Loucy (cell line): ENCODE measurements around the gene EIPR1.

Experiments
- H2AFZ ChIP-seq: fragments of 200-600 bp; sonication (generic); 2 replicates; pipeline ENCODE4 v1.6.0; 2016; ENCODE audit warnings: antibody characterized with exemption, mild to moderate bottlenecking, low read length, moderate library complexity
- H3F3A ChIP-seq: fragments of 200-600 bp; 2 replicates; pipeline ENCODE4 v1.6.0; 2016; ENCODE audit warnings: antibody characterized with exemption, low read depth, mild to moderate bottlenecking
- H3K27me3 ChIP-seq: fragments of 200-600 bp; sonication (generic); 2 replicates; pipeline ENCODE4 v1.6.1; 2014; ENCODE audit warnings: low read length, mild to moderate bottlenecking; ENCODE audit not compliant: insufficient read depth, poor library complexity, severe bottlenecking
- H3K36me3 ChIP-seq: fragments of 200-600 bp; sonication (generic); 2 replicates; pipeline ENCODE4 v1.6.1; 2016; ENCODE audit warnings: low read length; ENCODE audit not compliant: insufficient read depth
- H3K4me1 ChIP-seq: fragments of 200-600 bp; sonication (generic); 2 replicates; pipeline ENCODE4 v1.5.1; 2014; ENCODE audit warnings: low read length, mild to moderate bottlenecking; ENCODE audit not compliant: insufficient read depth, poor library complexity, severe bottlenecking
- H3K4me2 ChIP-seq: fragments of 200-600 bp; sonication (generic); 2 replicates; pipeline ENCODE4 v1.6.0; 2014; ENCODE audit warnings: antibody characterized with exemption, low read length, low read depth, mild to moderate bottlenecking; ENCODE audit not compliant: poor library complexity, severe bottlenecking
- H3K4me3 ChIP-seq: fragments of 200-600 bp; sonication (generic); 2 replicates; pipeline ENCODE4 v1.5.1; 2014; ENCODE audit warnings: low read length, mild to moderate bottlenecking, mixed read lengths; ENCODE audit not compliant: poor library complexity, severe bottlenecking
- H3K79me2 ChIP-seq: fragments of 200-600 bp; sonication (generic); 2 replicates; pipeline ENCODE4 v1.6.1; 2014; ENCODE audit warnings: low read length; ENCODE audit not compliant: insufficient read depth
- H3K9ac ChIP-seq: fragments of 200-600 bp; sonication (generic); 2 replicates; pipeline ENCODE4 v1.6.0; 2014; ENCODE audit warnings: mild to moderate bottlenecking, low read depth, low read length, moderate library complexity; ENCODE audit not compliant: poor library complexity, severe bottlenecking
- H3K9me2 ChIP-seq: fragments of 200-600 bp; sonication (generic); replicated peaks from 2 replicates; pipeline ENCODE4 v1.6.1; 2016; ENCODE audit warnings: low read depth, low read length, mixed read lengths
- H3K9me3 ChIP-seq: fragments of 200-600 bp; sonication (generic); 2 replicates; pipeline ENCODE4 v1.6.1; 2014; ENCODE audit warnings: mild to moderate bottlenecking, antibody characterized with exemption, low read length, low read depth; ENCODE audit not compliant: insufficient read depth
- H4K20me1 ChIP-seq: fragments of 200-600 bp; sonication (generic); 2 replicates; pipeline ENCODE4 v1.6.0; 2014; ENCODE audit warnings: antibody characterized with exemption, low read length, mild to moderate bottlenecking; ENCODE audit not compliant: insufficient read depth, poor library complexity, severe bottlenecking
- CTCF ChIP-seq: fragments of 200-600 bp; sonication (generic); conservative IDR thresholded peaks from 2 replicates; pipeline ENCODE4 v1.5.1; 2014; ENCODE audit warnings: mild to moderate bottlenecking, antibody characterized with exemption, low read length
- EZH2phosphoT487 ChIP-seq: fragments of 200-600 bp; IDR thresholded peaks from 2 replicates; pipeline ENCODE4 v1.6.1; 2018; ENCODE audit warnings: antibody characterized with exemption, mild to moderate bottlenecking, moderate library complexity, borderline replicate concordance

The EIPR1 gene

DNA sequence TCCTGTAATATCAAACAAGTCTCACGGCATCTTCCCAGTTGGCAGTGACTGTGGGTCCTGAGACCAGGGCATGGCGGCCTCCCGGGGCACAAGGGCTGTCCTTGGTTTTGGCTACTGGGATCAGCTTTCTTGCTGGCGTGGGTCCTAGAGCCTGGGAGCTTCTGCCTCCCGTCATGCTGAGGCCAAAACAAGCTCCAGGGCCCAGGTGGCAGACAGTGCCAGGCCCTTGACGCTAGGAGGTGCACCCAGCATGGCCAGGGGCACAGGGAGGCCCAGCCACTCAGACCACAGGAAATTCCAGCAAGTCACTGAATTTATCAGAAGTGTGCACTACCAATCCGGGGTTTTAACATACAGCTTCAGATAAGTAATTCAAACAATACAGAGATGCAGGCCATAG, 184.7 kb downstream of the EIPR1 start:
- Histone ChIP-seq H3K4me2 (no peak overlapping the region), H3K36me3 (peaks cover 68% of the 10 kb centered on the region; the same call in 1 of the 2 replicates), H3K9ac (no peak overlapping the region), H3K79me2 (no peaks in the 10 kb centered on the region), H4K20me1 (no peaks in the 10 kb centered on the region), H3K9me3 (no peaks in the 10 kb centered on the region), H3K27me3 (no peaks in the 10 kb centered on the region), H3K4me1 (no peaks in the 10 kb centered on the region), H2AFZ (no peak overlapping the region), H3K9me2 (no peaks in the 10 kb centered on the region), H3K4me3 (no peak overlapping the region), H3F3A (no peaks in the 10 kb centered on the region)
- TF ChIP-seq CTCF (no peak), EZH2phosphoT487 (no peak)

- H3K4me2 ChIP-seq, result no peak overlapping the region
- TF ChIP-seq CTCF, result no peak
- no peak for TF ChIP-seq EZH2phosphoT487
- no peaks in the 10 kb centered on the region for H3F3A ChIP-seq
- H3K4me3 ChIP-seq, result no peak overlapping the region
- H3K79me2 ChIP-seq, result no peaks in the 10 kb centered on the region
- H3K9me2 ChIP-seq, result no peaks in the 10 kb centered on the region
- H3K9me3 ChIP-seq, result no peaks in the 10 kb centered on the region
- no peak overlapping the region for H3K9ac ChIP-seq
- H3K36me3 ChIP-seq, result peaks cover 68% of the 10 kb centered on the region; the same call in 1 of the 2 replicates
- H3K27me3 ChIP-seq, result no peaks in the 10 kb centered on the region
- H3K4me1 ChIP-seq, result no peaks in the 10 kb centered on the region
- no peaks in the 10 kb centered on the region for H4K20me1 ChIP-seq
- no peak overlapping the region for H2AFZ ChIP-seq
Observed at GRCh38 chr2:3192281-3192818, 185.3 kb downstream of the EIPR1 start.

- H4K20me1 ChIP-seq, result no peaks in the 10 kb centered on the region
- TF ChIP-seq EZH2phosphoT487 (no peak), CTCF (no peak)
- no peaks in the 10 kb centered on the region for H3K4me1 ChIP-seq
- no peak overlapping the region for H3K4me3 ChIP-seq
- no peak overlapping the region for H3K9ac ChIP-seq
- H3K4me2 ChIP-seq, result no peak overlapping the region
- peaks cover 51% of the 10 kb centered on the region; the same call in 1 of the 2 replicates for H3K36me3 ChIP-seq
- no peaks in the 10 kb centered on the region for H3F3A ChIP-seq
- no peaks in the 10 kb centered on the region for H3K27me3 ChIP-seq
- no peak overlapping the region for H2AFZ ChIP-seq
- no peaks in the 10 kb centered on the region for H3K9me3 ChIP-seq
- no peaks in the 10 kb centered on the region for H3K9me2 ChIP-seq
- H3K79me2 ChIP-seq, result no peaks in the 10 kb centered on the region
Observed at GRCh38 chr2:3189961-3190360, 187.7 kb downstream of the EIPR1 start.
